Nephron (organoid): ENCODE measurements around the gene DOK3.

ENCODE experiments used
- H3K27ac Mint-ChIP-seq, 3 experiments: 2 replicates each; pipeline ENCODE4 v1.8.0; 2020; ENCODE audit warnings: mixed read lengths in 3 of 3, mild to moderate bottlenecking in 2 of 3, moderate library complexity in 1 of 3
- H3K27me3 Mint-ChIP-seq: 2 replicates; pipeline ENCODE4 v1.8.0; 2021; ENCODE audit warnings: low read depth, mild to moderate bottlenecking, moderate library complexity, mixed read lengths
- H3K36me3 Mint-ChIP-seq: 2 replicates; pipeline ENCODE4 v1.8.0; 2020; ENCODE audit warnings: low read depth, mixed read lengths
- H3K4me1 Mint-ChIP-seq: 2 replicates; pipeline ENCODE4 v1.8.0; 2020; ENCODE audit warnings: mixed read lengths
- H3K4me3 Mint-ChIP-seq, 3 experiments: 2 replicates each; pipeline ENCODE4 v1.8.0; 2020; ENCODE audit warnings: mild to moderate bottlenecking in 3 of 3, mixed read lengths in 3 of 3, moderate library complexity in 2 of 3
- H3K9me3 Mint-ChIP-seq: 2 replicates; pipeline ENCODE4 v1.8.0; 2020; ENCODE audit warnings: mixed read lengths
- CTCF ChIP-seq, 3 experiments: fragments of 200-600 bp; sonication (generic); IDR thresholded peaks; one replicate each; pipeline ENCODE4 v1.5.0; 2021; ENCODE audit warnings: antibody characterized with exemption in 3 of 3; ENCODE audit not compliant: unreplicated experiment in 3 of 3

Gene DOK3

GRCh38 chr5:177520916-177521513 lies 11.4 kb upstream of the DOK3 start:
- no peak for TF ChIP-seq CTCF (IDR thresholded peaks at IDR 0.05; ENCODE audit: unreplicated experiment in 3 of 3)
- H3K9me3 Mint-ChIP-seq, result no peaks in the 10 kb centered on the region
- no peaks in the 10 kb centered on the region for H3K27me3 Mint-ChIP-seq
- peak overlapping the region; percentile 17 to 81 (median 41) for H3K27ac Mint-ChIP-seq
- peak overlapping the region in 2 of 3 experiments; percentile 50 to 56 for H3K4me3 Mint-ChIP-seq
- H3K36me3 Mint-ChIP-seq, result peaks cover 38% of the 10 kb centered on the region
- peaks cover 25% of the 10 kb centered on the region for H3K4me1 Mint-ChIP-seq

- Mint-ChIP-seq H3K4me1 (peaks cover 30% of the 10 kb centered on the region), H3K9me3 (no peaks in the 10 kb centered on the region), H3K4me3 (peak overlapping the region; percentile 34 to 53 (median 48)), H3K36me3 (peaks cover 39% of the 10 kb centered on the region), H3K27me3 (no peaks in the 10 kb centered on the region), H3K27ac (peak overlapping the region; percentile 17 to 81 (median 41))
- TF ChIP-seq CTCF (IDR thresholded peaks at IDR 0.05; ENCODE audit: unreplicated experiment in 3 of 3), result no peak
Measured at GRCh38 chr5:177520271-177520670, 10.6 kb upstream of the DOK3 start.

- H3K9me3 Mint-ChIP-seq, result no peaks in the 10 kb centered on the region
- H3K27me3 Mint-ChIP-seq, result no peaks in the 10 kb centered on the region
- peaks cover 30% of the 10 kb centered on the region for H3K4me1 Mint-ChIP-seq
- peak overlapping the region in 1 of 3 experiments; percentile 26 for H3K4me3 Mint-ChIP-seq
- no peak for TF ChIP-seq CTCF (IDR thresholded peaks at IDR 0.05; ENCODE audit: unreplicated experiment in 3 of 3)
- H3K27ac Mint-ChIP-seq, result no peak overlapping the region
- peaks cover 42% of the 10 kb centered on the region for H3K36me3 Mint-ChIP-seq
Measured at GRCh38 chr5:177519463-177520235, 10.0 kb upstream of the DOK3 start.

GRCh38 chr5:177516601-177517568 lies 7.3 kb upstream of the DOK3 start, which contains the start of gene DDX41:
Gene DDX41, minus strand, starts transcription at chr5:177516961. Its CDS starts 16 bp downstream, at chr5:177516945.
- no peaks in the 10 kb centered on the region for H3K9me3 Mint-ChIP-seq
- peaks cover 52% of the 10 kb centered on the region for H3K36me3 Mint-ChIP-seq
- no peak for TF ChIP-seq CTCF (IDR thresholded peaks at IDR 0.05; ENCODE audit: unreplicated experiment in 3 of 3)
- H3K27me3 Mint-ChIP-seq, result no peaks in the 10 kb centered on the region
- peak within 1 kb of the TSS; percentile 37 to 92 (median 91) for H3K27ac Mint-ChIP-seq
- peak within 1 kb of the TSS; percentile 91 to 95 (median 92) for H3K4me3 Mint-ChIP-seq
- H3K4me1 Mint-ChIP-seq, result peaks cover 30% of the 10 kb centered on the region

- Mint-ChIP-seq H3K9me3 (no peaks in the 10 kb centered on the region), H3K4me3 (peak overlapping the region; percentile 91 to 95 (median 92)), H3K27me3 (no peaks in the 10 kb centered on the region), H3K36me3 (peaks cover 55% of the 10 kb centered on the region), H3K27ac (no peak overlapping the region), H3K4me1 (peaks cover 19% of the 10 kb centered on the region)
- no peak for TF ChIP-seq CTCF (IDR thresholded peaks at IDR 0.05; ENCODE audit: unreplicated experiment in 3 of 3)
Measured at GRCh38 chr5:177515580-177515979, 6.0 kb upstream of the DOK3 start.
